OCI-LY3 (cell line): ENCODE results near the gene HFM1.

Experiments
- EZH2phosphoT487 ChIP-seq: fragments of 200-600 bp; shearing (Covaris generic); IDR thresholded peaks from 2 replicates; pipeline ENCODE4 v1.6.1; 2018; ENCODE audit warnings: antibody characterized with exemption, mixed run types, low read depth
- TF ChIP-seq, protein P1 (sequence below): fragments of 200-600, 300-600 bp; sonication (generic); IDR thresholded peaks from 2 replicates; pipeline ENCODE4 v1.5.1; 2014; ENCODE audit warnings: antibody characterized with exemption, low read length, low read depth

- TF ChIP-seq, protein P1, sequence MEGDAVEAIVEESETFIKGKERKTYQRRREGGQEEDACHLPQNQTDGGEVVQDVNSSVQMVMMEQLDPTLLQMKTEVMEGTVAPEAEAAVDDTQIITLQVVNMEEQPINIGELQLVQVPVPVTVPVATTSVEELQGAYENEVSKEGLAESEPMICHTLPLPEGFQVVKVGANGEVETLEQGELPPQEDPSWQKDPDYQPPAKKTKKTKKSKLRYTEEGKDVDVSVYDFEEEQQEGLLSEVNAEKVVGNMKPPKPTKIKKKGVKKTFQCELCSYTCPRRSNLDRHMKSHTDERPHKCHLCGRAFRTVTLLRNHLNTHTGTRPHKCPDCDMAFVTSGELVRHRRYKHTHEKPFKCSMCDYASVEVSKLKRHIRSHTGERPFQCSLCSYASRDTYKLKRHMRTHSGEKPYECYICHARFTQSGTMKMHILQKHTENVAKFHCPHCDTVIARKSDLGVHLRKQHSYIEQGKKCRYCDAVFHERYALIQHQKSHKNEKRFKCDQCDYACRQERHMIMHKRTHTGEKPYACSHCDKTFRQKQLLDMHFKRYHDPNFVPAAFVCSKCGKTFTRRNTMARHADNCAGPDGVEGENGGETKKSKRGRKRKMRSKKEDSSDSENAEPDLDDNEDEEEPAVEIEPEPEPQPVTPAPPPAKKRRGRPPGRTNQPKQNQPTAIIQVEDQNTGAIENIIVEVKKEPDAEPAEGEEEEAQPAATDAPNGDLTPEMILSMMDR = no peak
- no peak for TF ChIP-seq EZH2phosphoT487
Measured at GRCh38 chr1:91245435-91245834, 159.2 kb downstream of the HFM1 start.
